Stimulated activated CD8-positive, alpha-beta memory T cell treated with anti-CD3 and anti-CD28 coated beads, Interleukin-7, amount 100 ng/mL, for 24 hours (primary cell): ENCODE measurements around the gene EFCAB6.

Source experiments
- DNase-seq: peaks from one replicate; pipeline ENCODE4 v3.0.0-alpha.2; 2020; ENCODE audit warnings: low read depth

EFCAB6 gene

GRCh38 chr22:43747877-43748276, 64.2 kb downstream of the EFCAB6 start:
- DNase-seq: no peak

GRCh38 chr22:43747058-43747457, 65.0 kb downstream of the EFCAB6 start:
- no peak for DNase-seq

GRCh38 chr22:43745783-43746356, 66.2 kb downstream of the EFCAB6 start:
- no peak for DNase-seq

DNA sequence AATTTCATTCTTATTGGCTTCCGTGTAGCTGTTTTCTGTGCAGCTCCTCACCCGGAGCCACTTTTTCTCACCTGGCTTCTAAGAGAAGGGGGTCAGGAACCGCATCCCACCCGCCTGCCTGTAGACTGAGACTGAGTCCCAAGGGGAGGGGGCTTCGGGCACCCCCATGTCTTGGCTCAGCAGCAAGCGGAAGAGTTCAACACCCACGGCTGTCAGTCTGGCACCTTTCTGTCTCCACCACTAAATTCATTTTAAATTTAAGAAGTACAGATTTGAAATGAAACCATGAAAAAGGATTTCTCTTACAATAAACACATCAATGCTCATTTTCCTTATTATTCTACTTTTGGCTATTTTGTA, 66.7 kb downstream of the EFCAB6 start:
- DNase-seq: no peak

DNA sequence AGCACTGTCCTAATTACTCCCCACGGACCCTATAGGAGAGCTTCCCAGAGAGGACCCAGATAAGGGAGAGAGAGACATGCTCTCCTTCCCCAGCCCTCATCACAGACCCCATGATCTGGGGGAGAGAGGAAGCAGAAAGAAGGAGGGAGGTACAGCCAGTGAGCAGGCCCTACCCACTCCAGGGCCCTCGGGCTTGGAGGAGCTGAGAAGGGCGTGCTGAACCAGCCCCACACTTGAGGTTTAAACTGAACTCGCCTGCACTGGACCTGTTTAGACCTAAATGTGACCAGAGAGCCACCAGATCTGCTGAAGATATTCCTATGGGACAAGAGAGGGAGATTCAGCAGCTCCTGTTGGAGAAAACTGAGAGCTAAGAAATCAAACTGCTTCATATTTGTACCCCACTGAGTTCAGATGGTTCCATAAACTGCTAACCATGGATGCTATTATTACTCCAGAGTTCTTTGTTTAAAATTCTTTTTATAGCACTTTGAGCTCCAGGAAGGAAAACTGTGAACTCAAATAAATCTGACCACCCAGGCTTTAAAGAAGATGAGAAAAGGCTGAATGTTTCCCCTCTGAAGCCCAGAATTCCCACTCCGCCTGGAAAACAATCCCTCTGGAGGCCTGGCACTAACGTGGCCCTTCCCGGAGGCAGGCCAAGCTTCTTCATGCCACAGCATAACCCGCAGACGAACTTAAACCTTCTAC, 67.2 kb downstream of the EFCAB6 start:
- DNase-seq: no peak

DNA sequence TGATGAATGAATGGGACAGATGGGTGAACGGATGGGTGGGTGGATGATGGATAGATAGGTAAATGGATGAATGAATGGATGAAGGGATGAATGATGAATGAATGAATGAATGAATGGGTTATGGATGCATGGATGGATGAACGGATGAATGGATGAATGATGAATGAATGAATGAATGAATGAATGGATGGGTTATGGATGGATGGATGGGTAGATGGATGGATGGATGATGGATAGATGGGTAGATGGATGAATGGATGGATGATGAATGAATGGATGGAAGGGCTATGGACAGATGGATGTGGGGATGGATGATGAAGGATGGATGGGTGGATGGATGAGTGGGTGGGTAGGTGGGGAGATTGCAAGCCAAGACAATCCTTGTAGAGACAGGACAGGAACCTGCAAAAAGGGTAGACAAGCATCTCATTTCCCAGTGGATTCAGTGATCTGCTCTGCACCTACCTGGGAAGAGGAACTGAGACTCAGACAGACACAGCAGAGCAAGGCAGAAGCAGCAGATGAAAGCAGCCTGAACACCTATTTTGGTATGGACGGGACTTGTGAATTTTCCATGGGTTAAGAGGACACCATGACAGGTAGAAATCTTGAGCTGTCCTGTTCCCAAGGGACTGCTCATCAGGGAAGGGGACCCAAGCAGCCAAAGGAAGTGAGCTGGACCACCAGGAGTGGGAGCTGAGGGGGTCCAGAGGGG, 68.0 kb downstream of the EFCAB6 start:
- no peak for DNase-seq

DNA sequence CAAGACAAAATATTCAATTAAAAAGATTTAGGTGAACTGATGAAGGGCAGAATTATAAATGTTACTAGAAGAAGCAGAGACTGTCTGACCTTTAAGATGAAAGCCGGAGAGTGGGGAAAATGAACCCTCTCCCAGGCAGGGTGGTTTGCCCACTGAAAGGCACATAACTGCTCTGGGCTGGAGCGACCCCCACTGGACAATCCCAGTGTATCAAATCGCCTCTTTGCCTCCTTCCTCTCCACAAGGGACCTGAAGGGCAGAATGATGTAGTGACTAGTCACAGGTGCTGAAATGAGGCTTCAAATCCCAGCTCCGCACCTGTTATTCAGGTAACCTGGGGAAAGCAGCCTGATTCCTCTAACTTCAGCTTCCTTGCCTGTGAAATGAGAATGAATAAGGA, 69.0 kb downstream of the EFCAB6 start:
- no peak for DNase-seq

DNA sequence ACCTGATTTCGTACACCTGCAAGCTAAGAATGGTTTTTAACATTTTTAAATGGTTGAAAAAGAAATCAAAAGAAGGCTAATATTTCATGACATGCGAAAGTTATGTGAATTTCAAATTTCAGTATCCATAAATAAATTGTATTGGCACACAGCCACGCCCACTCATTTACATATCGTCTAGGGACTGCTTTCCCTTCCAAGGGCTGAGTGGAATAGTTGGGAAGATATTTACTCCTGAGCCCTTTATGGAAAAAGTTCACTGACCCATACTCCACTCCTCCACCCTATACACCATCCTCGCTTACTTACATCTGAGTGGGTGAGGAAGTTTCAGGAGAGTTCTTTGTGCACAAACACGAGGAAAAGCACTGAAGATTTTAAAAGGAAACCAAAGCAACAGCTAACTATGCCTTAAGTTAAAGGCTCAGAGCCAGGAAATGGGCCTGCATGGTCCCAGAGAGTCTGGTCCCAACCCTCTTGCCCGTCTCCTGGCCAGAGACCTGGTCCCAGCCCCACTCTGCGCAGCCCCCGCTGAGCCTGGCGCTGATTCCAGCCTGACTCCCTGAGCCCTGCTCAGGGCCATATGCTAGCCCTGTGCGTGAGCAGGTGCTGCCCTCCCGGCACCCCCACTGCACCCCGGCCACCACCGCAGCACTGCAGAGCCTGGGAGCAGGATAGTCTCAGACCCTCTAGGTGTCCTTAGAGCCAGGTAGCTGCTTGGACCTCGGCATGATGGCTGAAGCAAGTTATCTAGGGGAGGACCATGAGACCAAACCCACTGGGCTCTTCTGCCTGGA, 69.8 kb downstream of the EFCAB6 start:
- DNase-seq: no peak

DNA sequence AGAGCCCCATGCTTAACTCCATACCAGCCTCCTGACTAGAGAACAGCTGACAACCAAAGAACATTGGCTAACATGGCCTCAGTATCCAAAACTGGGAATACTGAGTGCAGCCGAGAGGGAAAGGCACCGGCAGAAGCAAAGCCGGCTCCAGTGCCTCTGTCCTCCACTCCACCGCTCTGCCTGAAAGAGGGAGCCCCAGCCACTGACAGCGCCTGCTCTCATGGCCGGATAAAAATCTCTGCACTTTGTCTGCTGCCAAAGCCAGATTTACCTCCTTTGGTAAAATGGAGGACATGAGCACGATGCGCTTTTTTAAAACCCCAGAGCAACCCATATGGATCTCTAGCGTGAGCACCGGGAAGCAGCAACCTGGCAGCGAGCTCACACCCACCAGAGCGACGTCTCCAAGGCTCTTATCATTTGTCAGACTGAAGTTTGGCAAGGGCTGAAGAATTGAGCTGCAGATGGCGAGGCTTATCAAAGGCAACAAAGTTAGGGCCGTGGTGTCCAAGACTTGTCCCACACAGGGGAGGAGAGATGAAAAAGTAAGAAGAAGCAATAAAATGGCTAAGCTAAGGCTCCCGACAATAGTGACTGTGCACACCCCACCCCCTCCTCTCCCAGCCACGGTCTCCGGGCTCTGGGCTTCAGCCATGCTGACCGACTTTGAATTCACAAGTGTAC, 71.4 kb downstream of the EFCAB6 start:
- DNase-seq: no peak

GRCh38 chr22:43739851-43740379, 72.2 kb downstream of the EFCAB6 start:
- DNase-seq: no peak

DNA sequence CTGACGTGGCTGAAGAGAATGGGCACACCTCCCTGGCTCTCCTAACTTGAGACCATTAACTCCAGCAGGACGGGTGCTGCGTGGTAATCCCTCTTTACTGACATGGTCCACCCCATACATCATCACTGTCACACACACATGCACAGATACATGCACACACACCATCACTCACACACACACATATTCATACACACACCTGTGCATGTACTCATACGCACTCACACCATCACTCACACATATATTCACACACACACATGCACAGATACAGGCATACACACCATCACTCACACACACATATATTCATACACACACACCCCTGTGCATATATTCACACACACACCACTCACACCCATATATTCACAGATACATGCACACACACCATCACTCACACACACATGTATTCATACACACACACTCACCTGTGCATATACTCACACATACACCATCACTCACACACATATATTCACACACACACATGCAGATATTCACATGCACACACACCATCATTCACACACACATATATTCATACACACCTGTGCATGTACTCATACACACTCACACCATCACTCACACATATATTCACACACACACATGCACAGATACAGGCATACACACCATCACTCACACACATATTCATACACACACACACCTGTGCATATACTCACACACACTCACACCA, 74.8 kb downstream of the EFCAB6 start:
- DNase-seq: no peak

DNA sequence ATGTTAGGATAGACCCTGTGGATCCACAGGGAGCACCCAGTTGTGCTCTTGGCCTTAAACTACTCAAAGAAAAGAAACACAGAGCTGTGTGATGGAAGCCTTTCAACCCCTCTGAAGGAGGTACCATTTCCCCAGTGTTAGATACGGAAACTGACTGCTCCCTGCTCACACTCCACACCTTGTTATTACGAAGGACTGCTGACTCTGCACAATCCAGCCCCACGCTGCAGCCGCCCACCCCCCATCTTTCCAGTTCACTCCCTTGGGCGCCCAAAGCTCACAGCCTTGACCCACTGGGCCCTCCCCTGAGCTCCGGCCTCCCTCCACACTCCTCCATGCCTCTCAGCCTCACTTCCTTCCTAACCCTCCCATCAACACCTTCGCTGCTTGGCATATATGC, 75.5 kb downstream of the EFCAB6 start:
- DNase-seq: no peak

GRCh38 chr22:43734370-43735150, 77.5 kb downstream of the EFCAB6 start:
- no peak for DNase-seq

- DNase-seq: no peak
These were observed 79.0 kb downstream of the EFCAB6 start for GRCh38 chr22:43733138-43733537.

DNA sequence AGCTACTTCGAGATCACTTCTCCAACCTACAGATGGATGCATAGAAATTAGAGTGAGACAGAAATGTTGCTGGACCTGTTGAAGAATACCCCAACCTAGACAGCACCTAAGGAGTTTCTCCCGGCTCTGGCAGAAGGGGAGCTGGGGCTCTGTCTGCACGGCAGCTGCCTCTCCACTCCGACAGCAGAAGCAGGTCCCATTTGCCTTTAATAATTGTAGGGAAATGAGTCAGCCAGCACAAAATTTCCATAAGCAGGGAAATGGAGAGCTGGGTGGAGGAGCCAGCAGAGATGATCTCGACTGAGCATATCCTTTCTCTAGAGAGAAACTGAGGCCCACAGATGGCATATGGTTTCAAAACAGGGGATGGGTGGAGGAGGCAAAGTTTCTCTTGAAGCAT, 80.1 kb downstream of the EFCAB6 start:
- DNase-seq: no peak

GRCh38 chr22:43726964-43727543, 85.1 kb downstream of the EFCAB6 start:
- DNase-seq: no peak

GRCh38 chr22:43726322-43726721, 85.8 kb downstream of the EFCAB6 start:
- no peak for DNase-seq

- no peak for DNase-seq
These were observed 88.3 kb downstream of the EFCAB6 start for GRCh38 chr22:43723816-43724215.

GRCh38 chr22:43722444-43722843, 89.7 kb downstream of the EFCAB6 start:
- DNase-seq: no peak

- no peak for DNase-seq
These were observed 91.4 kb downstream of the EFCAB6 start for GRCh38 chr22:43720716-43721115.
